PC-9 (cell line): Measurements from ENCODE around the gene IL16. TPM values are rescaled to one million over a fixed set of nuclear protein-coding genes. Genes with fewer than 3 reads are reported as not detected.

Experiments used
- BruUV-seq: library from RNA; stranded (reverse); fragments of 400-500 nt; replicated peaks from 2 replicates; lab custom pipeline; 2021; lab: Mats Ljungman, UMichigan
- CTCF ChIA-PET: fragments of 300-600 bp; sonication (Branson Sonifier 250); formaldehyde crosslinking; loops from one replicate; lab custom pipeline; 2022; ENCODE audit warnings: antibody characterized with exemption; lab: Charles Lee
- POLR2A ChIA-PET: fragments of 300-600 bp; sonication (Branson Sonifier 250); formaldehyde crosslinking; loops from one replicate; lab custom pipeline; 2022; ENCODE audit warnings: antibody characterized with exemption; ENCODE audit not compliant: unreplicated experiment; lab: Charles Lee
- DNase-seq, 2 experiments: peaks; one replicate each; pipeline versions ENCODE4 v3.0.0 to v3.0.0-alpha.2; 2015 to 2022; ENCODE audit warnings: mixed read lengths in 1 of 2
- H2AFZ ChIP-seq: fragments of 200-600 bp; sonication (generic); 2 replicates; pipeline ENCODE4 v1.8.1; 2017; ENCODE audit warnings: antibody characterized with exemption
- H3F3A ChIP-seq: fragments of 200-600 bp; sonication (generic); 2 replicates; pipeline ENCODE4 v1.8.1; 2017; ENCODE audit warnings: antibody characterized with exemption, mild to moderate bottlenecking, low read depth; ENCODE audit not compliant: insufficient read depth
- H3K27ac ChIP-seq: fragments of 200-600 bp; sonication (generic); 2 replicates; pipeline ENCODE4 v1.6.1; 2016; ENCODE audit warnings: mixed run types
- H3K27me3 ChIP-seq: fragments of 200-600 bp; sonication (generic); 2 replicates; pipeline ENCODE4 v1.6.1; 2016; ENCODE audit warnings: low read depth, mixed run types; ENCODE audit not compliant: insufficient read depth
- H3K36me3 ChIP-seq: fragments of 200-600 bp; sonication (generic); 2 replicates; pipeline ENCODE4 v1.6.1; 2016; ENCODE audit warnings: low read depth, mixed run types
- H3K4me1 ChIP-seq: fragments of 200-600 bp; sonication (generic); replicated peaks from 2 replicates; pipeline ENCODE4 v1.6.1; 2016; ENCODE audit warnings: mixed run types; ENCODE audit not compliant: insufficient read depth
- H3K4me2 ChIP-seq: fragments of 200-600 bp; sonication (generic); 2 replicates; pipeline ENCODE4 v1.6.1; 2017; ENCODE audit warnings: mixed run types
- H3K4me3 ChIP-seq: fragments of 200-600 bp; sonication (generic); 2 replicates; pipeline ENCODE4 v1.6.1; 2016; ENCODE audit warnings: mixed run types
- H3K79me2 ChIP-seq: fragments of 200-600 bp; sonication (generic); 2 replicates; pipeline ENCODE4 v1.6.1; 2017; ENCODE audit warnings: low read depth, mixed run types
- H3K9me2 ChIP-seq: fragments of 200-600 bp; sonication (generic); 2 replicates; pipeline ENCODE4 v1.8.1; 2017; ENCODE audit warnings: mild to moderate bottlenecking; ENCODE audit not compliant: insufficient read depth
- H3K9me3 ChIP-seq: fragments of 200-600 bp; sonication (generic); 2 replicates; pipeline ENCODE4 v1.8.1; 2016; ENCODE audit warnings: low read depth; ENCODE audit not compliant: insufficient read depth
- H4K20me1 ChIP-seq: fragments of 200-600 bp; sonication (generic); 2 replicates; pipeline ENCODE4 v1.8.1; 2017; ENCODE audit not compliant: insufficient read depth
- EZH2 ChIP-seq: fragments of 200-600 bp; sonication (generic); IDR thresholded peaks from 2 replicates; pipeline ENCODE4 v1.8.0; 2017; ENCODE audit warnings: antibody characterized with exemption, low read depth
- intact Hi-C: fragments of 100-400 bp; cut with micrococcal nuclease; formaldehyde crosslinking; loops from one replicate; pipeline ENCODE4 v1.10.0; 2022; ENCODE audit not compliant: unreplicated experiment
- total RNA-seq: library from RNA; stranded (reverse); gene quantifications from 2 replicates; pipeline ENCODE4 v1.2.3, GENCODE V29; 2021
- TF ChIP-seq, protein P1 (sequence below): fragments of 200-600 bp; sonication (generic); conservative IDR thresholded peaks from 2 replicates; pipeline ENCODE4 v1.6.1; 2017; ENCODE audit warnings: mixed run types, antibody characterized with exemption, mild to moderate bottlenecking, moderate library complexity

IL16 gene
- total RNA-seq, 1 experiment from 2014 or later: 0.50 TPM

DNA sequence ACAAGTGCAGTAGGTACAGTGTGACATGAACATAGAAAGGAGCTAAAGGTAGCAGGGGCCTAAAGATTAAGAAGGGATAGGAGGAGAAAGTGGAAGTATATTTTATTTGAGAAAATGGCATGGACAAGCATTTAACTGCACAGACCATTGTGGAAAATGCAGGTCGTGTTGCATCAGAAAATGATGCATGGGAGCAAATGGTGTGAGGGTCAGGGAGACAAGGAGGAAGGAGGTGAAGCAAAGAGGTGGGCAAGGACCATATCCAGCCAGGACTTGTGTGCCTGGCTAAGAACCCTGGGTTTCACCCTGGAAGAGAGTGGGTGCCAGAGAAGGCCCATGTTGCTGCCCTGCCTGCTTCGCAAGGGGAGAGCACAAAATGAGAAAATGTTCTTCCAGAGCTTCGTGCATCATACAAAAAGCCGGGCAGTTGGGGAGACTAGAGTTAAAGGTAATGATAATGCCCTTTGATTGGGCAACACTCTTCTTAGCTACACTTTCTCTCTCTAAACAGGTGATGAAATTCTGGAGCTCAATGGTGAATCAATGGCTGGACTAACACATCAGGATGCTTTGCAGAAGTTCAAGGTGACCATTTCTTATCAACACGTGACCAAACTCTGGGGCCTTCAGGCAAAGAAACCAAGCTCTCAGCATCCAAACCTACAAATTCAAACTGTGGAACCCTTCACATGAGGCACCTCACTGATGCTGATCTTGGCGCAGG is 81.8 kb downstream of the IL16 start:
- DNase-seq: no peak
- Histone ChIP-seq H3K79me2 (no peaks in the 10 kb centered on the region), H3K4me2 (no peak overlapping the region), H3K4me3 (no peak overlapping the region), H3K9me3 (no peaks in the 10 kb centered on the region), H3F3A (no peaks in the 10 kb centered on the region), H3K4me1 (no peaks in the 10 kb centered on the region), H2AFZ (no peak overlapping the region), H3K9me2 (no peaks in the 10 kb centered on the region), H3K27me3 (peaks cover 35% of the 10 kb centered on the region), H3K27ac (no peak overlapping the region), H3K36me3 (no peaks in the 10 kb centered on the region), H4K20me1 (no peaks in the 10 kb centered on the region)
- no TSS peak for BruUV-seq
- intact Hi-C loops: loop anchor here (5.0 kb wide), 1 partner anchor 204 kb away; no protein-coding TSS in a partner anchor
- POLR2A ChIA-PET: no interaction called here
- CTCF ChIA-PET: no interaction called here
- TF ChIP-seq, protein P1, sequence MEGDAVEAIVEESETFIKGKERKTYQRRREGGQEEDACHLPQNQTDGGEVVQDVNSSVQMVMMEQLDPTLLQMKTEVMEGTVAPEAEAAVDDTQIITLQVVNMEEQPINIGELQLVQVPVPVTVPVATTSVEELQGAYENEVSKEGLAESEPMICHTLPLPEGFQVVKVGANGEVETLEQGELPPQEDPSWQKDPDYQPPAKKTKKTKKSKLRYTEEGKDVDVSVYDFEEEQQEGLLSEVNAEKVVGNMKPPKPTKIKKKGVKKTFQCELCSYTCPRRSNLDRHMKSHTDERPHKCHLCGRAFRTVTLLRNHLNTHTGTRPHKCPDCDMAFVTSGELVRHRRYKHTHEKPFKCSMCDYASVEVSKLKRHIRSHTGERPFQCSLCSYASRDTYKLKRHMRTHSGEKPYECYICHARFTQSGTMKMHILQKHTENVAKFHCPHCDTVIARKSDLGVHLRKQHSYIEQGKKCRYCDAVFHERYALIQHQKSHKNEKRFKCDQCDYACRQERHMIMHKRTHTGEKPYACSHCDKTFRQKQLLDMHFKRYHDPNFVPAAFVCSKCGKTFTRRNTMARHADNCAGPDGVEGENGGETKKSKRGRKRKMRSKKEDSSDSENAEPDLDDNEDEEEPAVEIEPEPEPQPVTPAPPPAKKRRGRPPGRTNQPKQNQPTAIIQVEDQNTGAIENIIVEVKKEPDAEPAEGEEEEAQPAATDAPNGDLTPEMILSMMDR: no peak
- no peak for TF ChIP-seq EZH2

DNA sequence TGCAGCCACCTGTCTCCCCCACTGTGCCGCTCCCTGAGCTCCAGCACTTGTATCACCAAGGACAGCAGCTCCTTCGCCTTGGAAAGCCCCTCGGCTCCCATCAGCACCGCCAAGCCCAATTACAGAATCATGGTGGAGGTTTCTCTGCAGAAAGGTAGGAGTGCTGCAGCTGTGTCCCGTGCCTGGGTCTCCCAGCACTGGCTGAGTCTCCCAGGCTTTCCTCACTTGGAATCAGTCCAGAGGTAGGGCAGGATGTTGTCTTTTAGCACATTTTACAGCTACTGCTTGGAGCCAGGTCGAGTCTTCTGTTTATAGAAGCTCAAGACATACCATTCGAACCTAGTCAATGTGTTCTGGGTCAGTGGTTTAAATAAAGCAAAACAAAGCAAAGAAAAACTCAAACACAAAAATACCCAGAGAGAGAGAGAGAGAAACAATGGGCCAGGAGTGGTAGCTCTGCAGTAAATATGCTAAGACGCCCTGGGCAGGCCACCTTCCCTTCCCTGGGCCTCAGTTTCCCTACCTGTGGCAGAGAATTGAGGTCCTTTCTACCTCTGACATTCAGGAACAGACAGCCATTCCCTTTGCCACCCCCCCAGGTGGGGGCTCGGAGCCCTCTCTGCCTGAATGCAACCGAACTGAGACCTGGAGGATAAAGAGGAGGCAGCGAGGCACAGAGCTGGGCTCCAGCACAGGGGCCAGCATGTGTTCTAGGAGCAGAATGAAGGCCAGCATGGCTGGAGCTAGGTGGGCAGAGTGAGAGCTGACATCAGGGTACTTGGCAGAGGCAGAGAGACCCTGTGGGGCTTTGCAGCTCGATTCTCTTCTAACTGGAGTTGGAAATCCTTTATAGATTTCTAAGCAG is 83.2 kb downstream of the IL16 start:
- Histone ChIP-seq H3K27ac (no peak overlapping the region), H3K4me2 (no peak overlapping the region), H3K9me3 (no peaks in the 10 kb centered on the region), H3K9me2 (no peaks in the 10 kb centered on the region), H3K4me1 (no peaks in the 10 kb centered on the region), H4K20me1 (no peaks in the 10 kb centered on the region), H3K79me2 (no peaks in the 10 kb centered on the region), H3K36me3 (no peaks in the 10 kb centered on the region), H2AFZ (no peak overlapping the region), H3K27me3 (peaks cover 44% of the 10 kb centered on the region), H3F3A (no peaks in the 10 kb centered on the region), H3K4me3 (no peak overlapping the region)
- BruUV-seq: no TSS peak
- DNase-seq: no peak
- POLR2A ChIA-PET: interaction anchor here (0.7 kb wide), 1 partner anchor 923 kb away, joined by 3 read pairs; no protein-coding TSS in a partner anchor
- TF ChIP-seq EZH2: no peak
- TF ChIP-seq, protein P1: no peak
- CTCF ChIA-PET: no interaction called here
- intact Hi-C loops: loop anchor here (5.0 kb wide), 1 partner anchor 202 kb away; no protein-coding TSS in a partner anchor

DNA sequence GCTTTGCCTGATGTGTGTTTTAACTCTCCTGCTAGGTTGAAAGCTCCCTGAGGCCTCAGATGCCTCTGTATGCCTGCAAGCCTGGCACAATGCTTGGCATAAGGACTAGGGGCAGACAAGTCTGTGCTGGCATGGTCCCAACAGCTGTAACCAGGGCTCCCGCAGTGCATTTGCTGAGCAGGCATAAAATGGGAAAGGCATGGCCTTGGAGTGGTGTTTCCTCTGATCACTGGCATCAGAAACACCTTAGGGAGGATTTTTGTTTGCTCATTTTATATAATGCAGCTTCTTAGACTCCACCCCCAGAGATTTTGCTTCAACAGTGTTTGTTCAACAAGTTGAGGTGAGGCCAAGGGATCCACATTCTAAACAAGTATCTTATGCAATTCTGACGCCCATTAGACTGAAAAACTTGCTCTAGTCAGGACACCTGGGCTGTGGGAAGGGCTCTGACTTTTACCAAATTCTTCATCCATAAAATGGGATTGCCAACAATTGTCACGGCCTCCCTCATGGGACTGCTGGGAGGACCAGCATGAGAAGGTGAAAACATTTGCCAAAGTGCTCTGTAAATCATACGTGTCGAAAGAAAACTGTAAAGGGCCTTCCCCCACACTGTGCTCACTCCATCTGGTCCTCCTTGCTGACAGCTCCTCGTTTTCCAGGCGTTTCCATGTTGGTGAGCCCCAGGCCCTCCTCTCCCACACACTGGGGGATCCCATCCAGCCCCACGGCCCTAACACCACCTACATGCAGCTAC is 84.2 kb downstream of the IL16 start:
- Histone ChIP-seq H3K4me1 (no peaks in the 10 kb centered on the region), H3K4me2 (no peak overlapping the region), H3K27ac (no peak overlapping the region), H3K4me3 (no peak overlapping the region), H4K20me1 (no peaks in the 10 kb centered on the region), H3K36me3 (no peaks in the 10 kb centered on the region), H3K27me3 (peaks cover 55% of the 10 kb centered on the region), H2AFZ (no peak overlapping the region), H3K79me2 (no peaks in the 10 kb centered on the region), H3K9me2 (no peaks in the 10 kb centered on the region), H3F3A (no peaks in the 10 kb centered on the region), H3K9me3 (no peaks in the 10 kb centered on the region)
- intact Hi-C loops: no loop called here
- ChIA-PET POLR2A (no interaction called here), CTCF (interaction anchor here (0.6 kb wide), 1 partner anchor 945 kb away, joined by 3 read pairs; no protein-coding TSS in a partner anchor)
- TF ChIP-seq EZH2: no peak
- TF ChIP-seq, protein P1: no peak
- BruUV-seq: no TSS peak
- DNase-seq: no peak
